ENCODE results near the gene ITGA7. TPM values are rescaled to one million over a fixed set of nuclear protein-coding genes. Genes with fewer than 3 reads are reported as not detected.

The ITGA7 gene
- polyA plus RNA-seq, 1 donor from 2014 or later: 13.5 TPM

DNA sequence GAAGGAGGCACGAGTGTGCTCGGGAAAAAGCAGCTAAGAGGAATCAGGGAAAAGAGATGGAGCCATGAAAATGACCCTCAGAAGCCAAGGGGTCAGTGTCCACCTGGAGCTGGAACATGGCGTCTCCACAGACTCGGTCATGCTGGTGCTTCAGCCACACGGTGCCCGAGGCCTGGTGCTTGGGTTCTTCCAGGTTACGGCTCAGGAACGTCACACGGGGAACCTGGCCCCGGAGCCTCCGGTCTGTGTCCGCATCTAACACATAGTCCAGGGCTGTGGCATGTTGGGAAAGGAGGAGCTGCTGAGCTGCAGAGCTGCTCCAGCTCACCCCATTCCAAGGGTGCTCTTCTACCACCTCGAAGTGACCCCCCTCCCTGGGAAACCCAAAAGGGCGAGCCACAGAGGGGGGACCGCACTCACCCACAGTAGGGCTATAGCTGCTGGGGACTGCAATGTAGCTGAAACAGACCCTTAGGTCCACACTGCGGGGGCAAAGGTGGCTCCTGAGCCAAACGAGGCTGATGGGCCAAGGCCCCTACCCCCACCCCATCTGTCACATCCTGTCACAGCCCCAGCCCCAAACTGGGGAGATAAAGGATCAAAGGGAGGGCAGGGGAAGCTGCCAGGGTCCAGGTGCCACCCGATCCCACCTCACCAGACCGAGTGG is 10.8 kb downstream of the ITGA7 start:
- no peak overlapping the region for H3K4me3 ChIP-seq (ENCODE audit: low read length)
- H3K79me2 ChIP-seq (replicated peaks; ENCODE audit: insufficient read depth, low read length): no peaks in the 10 kb centered on the region
- no peak overlapping the region for H3K27ac ChIP-seq (ENCODE audit: low read length)
- no peaks in the 10 kb centered on the region for H3K9me2 ChIP-seq (ENCODE audit: insufficient read depth, low read length)
- no peaks in the 10 kb centered on the region for H3F3A ChIP-seq (ENCODE audit: insufficient read depth, low read length, poor library complexity, severe bottlenecking)
- no peak overlapping the region for H3K9ac ChIP-seq (ENCODE audit: low read length)
- H2AFZ ChIP-seq (ENCODE audit: low read depth, low read length): no peak overlapping the region
- no peaks in the 10 kb centered on the region for H3K36me3 ChIP-seq (ENCODE audit: insufficient read depth, low read length)
- H4K20me1 ChIP-seq (ENCODE audit: insufficient read depth): no peaks in the 10 kb centered on the region
- no peaks in the 10 kb centered on the region for H3K9me3 ChIP-seq (ENCODE audit: low read length)
- H3K4me2 ChIP-seq (ENCODE audit: low read length): no peak overlapping the region
- H3K27me3 ChIP-seq (ENCODE audit: insufficient read depth, low read depth, low read length): no peaks in the 10 kb centered on the region
- no peak for TF ChIP-seq SMC3 (conservative IDR thresholded peaks at IDR 0.05; ENCODE audit: poor library complexity)
- no peak for TF ChIP-seq TAF1 (IDR thresholded peaks at IDR 0.05; ENCODE audit: low read depth)
- TF ChIP-seq, protein P1, sequence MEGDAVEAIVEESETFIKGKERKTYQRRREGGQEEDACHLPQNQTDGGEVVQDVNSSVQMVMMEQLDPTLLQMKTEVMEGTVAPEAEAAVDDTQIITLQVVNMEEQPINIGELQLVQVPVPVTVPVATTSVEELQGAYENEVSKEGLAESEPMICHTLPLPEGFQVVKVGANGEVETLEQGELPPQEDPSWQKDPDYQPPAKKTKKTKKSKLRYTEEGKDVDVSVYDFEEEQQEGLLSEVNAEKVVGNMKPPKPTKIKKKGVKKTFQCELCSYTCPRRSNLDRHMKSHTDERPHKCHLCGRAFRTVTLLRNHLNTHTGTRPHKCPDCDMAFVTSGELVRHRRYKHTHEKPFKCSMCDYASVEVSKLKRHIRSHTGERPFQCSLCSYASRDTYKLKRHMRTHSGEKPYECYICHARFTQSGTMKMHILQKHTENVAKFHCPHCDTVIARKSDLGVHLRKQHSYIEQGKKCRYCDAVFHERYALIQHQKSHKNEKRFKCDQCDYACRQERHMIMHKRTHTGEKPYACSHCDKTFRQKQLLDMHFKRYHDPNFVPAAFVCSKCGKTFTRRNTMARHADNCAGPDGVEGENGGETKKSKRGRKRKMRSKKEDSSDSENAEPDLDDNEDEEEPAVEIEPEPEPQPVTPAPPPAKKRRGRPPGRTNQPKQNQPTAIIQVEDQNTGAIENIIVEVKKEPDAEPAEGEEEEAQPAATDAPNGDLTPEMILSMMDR (IDR thresholded peaks at IDR 0.05; ENCODE audit: poor library complexity, severe bottlenecking): no peak
- TF ChIP-seq REST (IDR thresholded peaks at IDR 0.05; ENCODE audit: borderline replicate concordance): no peak
- TF ChIP-seq EP300 (conservative IDR thresholded peaks at IDR 0.05; ENCODE audit: poor library complexity, severe bottlenecking): no peak

- no peaks in the 10 kb centered on the region for H3F3A ChIP-seq (ENCODE audit: insufficient read depth, low read length, poor library complexity, severe bottlenecking)
- H3K36me3 ChIP-seq (ENCODE audit: insufficient read depth, low read length): no peaks in the 10 kb centered on the region
- H3K9ac ChIP-seq (ENCODE audit: low read length): no peak overlapping the region
- no peaks in the 10 kb centered on the region for H3K9me3 ChIP-seq (ENCODE audit: low read length)
- no peak for TF ChIP-seq MXI1 (conservative IDR thresholded peaks at IDR 0.05; ENCODE audit: poor library complexity, severe bottlenecking)
- no peak overlapping the region for H3K27ac ChIP-seq (ENCODE audit: low read length)
- no peak overlapping the region for H3K4me3 ChIP-seq (ENCODE audit: low read length)
- no peaks in the 10 kb centered on the region for H4K20me1 ChIP-seq (ENCODE audit: insufficient read depth)
- no peaks in the 10 kb centered on the region for H3K79me2 ChIP-seq (replicated peaks; ENCODE audit: insufficient read depth, low read length)
- no peaks in the 10 kb centered on the region for H3K9me2 ChIP-seq (ENCODE audit: insufficient read depth, low read length)
- no peaks in the 10 kb centered on the region for H3K27me3 ChIP-seq (ENCODE audit: insufficient read depth, low read depth, low read length)
- no peak overlapping the region for H3K4me2 ChIP-seq (ENCODE audit: low read length)
- H2AFZ ChIP-seq (ENCODE audit: low read depth, low read length): no peak overlapping the region
These were observed 11.6 kb downstream of the ITGA7 start for GRCh38 chr12:55696141-55696540.

DNA sequence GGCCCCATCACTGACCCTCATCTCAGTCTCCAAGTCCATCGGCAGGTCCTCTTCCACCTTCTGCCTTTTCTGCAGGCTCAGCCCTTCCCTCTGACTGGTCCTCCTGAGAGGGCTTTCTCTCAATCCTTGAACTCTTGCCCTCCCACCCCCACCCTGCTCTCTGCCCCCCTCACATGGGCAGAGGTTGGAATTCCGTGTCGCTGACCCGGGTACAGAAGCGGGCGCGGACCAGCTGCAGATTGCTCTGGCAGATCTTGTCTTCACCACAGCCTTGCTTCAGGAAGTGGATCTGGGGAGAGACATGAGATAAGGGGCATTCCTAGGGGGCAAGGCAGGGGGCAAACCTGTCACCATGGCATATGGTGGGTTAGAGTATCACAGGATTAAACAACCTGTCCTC is 12.4 kb downstream of the ITGA7 start:
- no peaks in the 10 kb centered on the region for H3K36me3 ChIP-seq (ENCODE audit: insufficient read depth, low read length)
- TF ChIP-seq SMC3 (conservative IDR thresholded peaks at IDR 0.05; ENCODE audit: poor library complexity) (no peak), POLR2AphosphoS5 (IDR thresholded peaks at IDR 0.05) (no peak), EP300 (conservative IDR thresholded peaks at IDR 0.05; ENCODE audit: poor library complexity, severe bottlenecking) (no peak), TAF1 (IDR thresholded peaks at IDR 0.05; ENCODE audit: low read depth) (no peak), RAD21 (conservative IDR thresholded peaks at IDR 0.05) (no peak), EZH2 (IDR thresholded peaks at IDR 0.05; ENCODE audit: borderline replicate concordance, insufficient read depth, low read length, poor library complexity, severe bottlenecking) (no peak), REST (IDR thresholded peaks at IDR 0.05; ENCODE audit: borderline replicate concordance) (no peak), MXI1 (conservative IDR thresholded peaks at IDR 0.05; ENCODE audit: poor library complexity, severe bottlenecking) (no peak)
- TF ChIP-seq, protein P1 (IDR thresholded peaks at IDR 0.05; ENCODE audit: poor library complexity, severe bottlenecking): no peak
- H4K20me1 ChIP-seq (ENCODE audit: insufficient read depth): no peaks in the 10 kb centered on the region
- no peaks in the 10 kb centered on the region for H3K27me3 ChIP-seq (ENCODE audit: insufficient read depth, low read depth, low read length)
- H3K79me2 ChIP-seq (replicated peaks; ENCODE audit: insufficient read depth, low read length): no peaks in the 10 kb centered on the region
- no peak overlapping the region for H3K4me3 ChIP-seq (ENCODE audit: low read length)
- no peaks in the 10 kb centered on the region for H3K9me2 ChIP-seq (ENCODE audit: insufficient read depth, low read length)
- H3K4me2 ChIP-seq (ENCODE audit: low read length): no peak overlapping the region
- H3K27ac ChIP-seq (ENCODE audit: low read length): no peak overlapping the region
- no peaks in the 10 kb centered on the region for H3K9me3 ChIP-seq (ENCODE audit: low read length)
- H3F3A ChIP-seq (ENCODE audit: insufficient read depth, low read length, poor library complexity, severe bottlenecking): no peaks in the 10 kb centered on the region
- H3K9ac ChIP-seq (ENCODE audit: low read length): no peak overlapping the region
- no peak overlapping the region for H2AFZ ChIP-seq (ENCODE audit: low read depth, low read length)

Data from neural cell (in vitro differentiated cells).